K562 (cell line): Measurements from ENCODE around the gene CTNNA3. TPM values are rescaled to one million over a fixed set of nuclear protein-coding genes. Genes with fewer than 3 reads are reported as not detected.

Experiments
- ATAC-seq: fragments of 200-7000 bp; cut with Tn5 transposase; 3 replicates; pipeline ENCODE4 v1.9.1; 2020; ENCODE audit warnings: moderate library complexity
- BruUV-seq: library from RNA; stranded (reverse); fragments of 400-500 nt; replicated peaks from 2 replicates; lab custom pipeline; 2021; lab: Mats Ljungman, UMichigan
- CTCF ChIA-PET: fragments of 300-600 bp; formaldehyde crosslinking; extraction: SDS; loops from one replicate; lab custom pipeline; 2021; ENCODE audit warnings: low intra/inter-chr PET ratio; lab: Yijun Ruan, JAX
- POLR2A ChIA-PET: fragments of 300-600, 350-650 bp; sonication (Branson Sonifier 250); formaldehyde crosslinking; extraction: SDS; loops from one replicate; lab custom pipeline; 2021; ENCODE audit warnings: antibody characterized with exemption, inconsistent platforms; lab: Yijun Ruan, JAX
- DNase-seq, 4 experiments: peaks; one replicate each; pipeline versions ENCODE4 v3.0.0 to v3.0.0-alpha.2; 2011 to 2018; ENCODE audit warnings: low spot score in 3 of 4, mixed read lengths in 3 of 4; ENCODE audit errors: extremely low read depth in 1 of 4
- FAIRE-seq: peaks from 2 replicates; lab custom pipeline; 2011; peaks lifted over from hg19 to GRCh38; lab: Jason Lieb, UNC
- H2AFZ ChIP-seq: 2 replicates; pipeline ENCODE4 v1.6.0; 2011; ENCODE audit warnings: low read depth, low read length, control low read depth, inconsistent platforms
- H3K27ac ChIP-seq: fragments of 200-600 bp; 3 replicates; pipeline ENCODE4 v1.8.0; 2011; ENCODE audit warnings: low read depth, mild to moderate bottlenecking, control low read depth, inconsistent platforms, low read length, moderate library complexity, mixed read lengths; ENCODE audit errors: extremely low read depth
- H3K27me3 ChIP-seq, 2 experiments: fragments of 300-600 bp in 1 of 2; 2 replicates in 1 of 2; 3 replicates in 1 of 2; pipeline versions ENCODE4 v1.6.0 to v1.8.0; 2011; ENCODE audit warnings: inconsistent platforms in 2 of 2, low read length in 2 of 2, mild to moderate bottlenecking in 1 of 2, mixed read lengths in 1 of 2, moderate library complexity in 1 of 2; ENCODE audit not compliant: control insufficient read depth in 2 of 2, insufficient read depth in 2 of 2
- H3K36me3 ChIP-seq: fragments of 300-600 bp; 3 replicates; pipeline ENCODE4 v1.8.0; 2011; ENCODE audit warnings: mild to moderate bottlenecking, low read length, inconsistent platforms; ENCODE audit not compliant: control insufficient read depth, insufficient read depth
- H3K4me1 ChIP-seq, 2 experiments: fragments of 200-600 bp in 1 of 2; replicated peaks in 1 of 2; 2 replicates in 1 of 2; 3 replicates in 1 of 2; pipeline versions ENCODE4 v1.5.1 to v1.8.0; 2011; ENCODE audit warnings: inconsistent platforms in 2 of 2, low read length in 2 of 2, mild to moderate bottlenecking in 1 of 2, mixed read lengths in 1 of 2, moderate library complexity in 1 of 2; ENCODE audit not compliant: control insufficient read depth in 2 of 2, insufficient read depth in 2 of 2
- H3K4me2 ChIP-seq: 2 replicates; pipeline ENCODE4 v1.6.1; 2011; ENCODE audit warnings: low read length, control low read depth, inconsistent platforms, mixed read lengths; ENCODE audit not compliant: insufficient read depth
- H3K4me3 ChIP-seq: fragments of 200-600 bp; sonication (generic), shearing (Covaris generic); 2 replicates; pipeline ENCODE4 v1.5.1; 2016; ENCODE audit warnings: control low read depth, inconsistent platforms
- H3K79me2 ChIP-seq: fragments of 200-600 bp; 3 replicates; pipeline ENCODE4 v1.8.0; 2011; ENCODE audit warnings: low read length, inconsistent platforms; ENCODE audit not compliant: control insufficient read depth, insufficient read depth
- H3K9ac ChIP-seq, 2 experiments: 2 replicates each; pipeline versions ENCODE4 v1.6.0 to v1.6.1; 2011; ENCODE audit warnings: low read depth in 2 of 2, low read length in 2 of 2, control low read depth in 1 of 2, inconsistent platforms in 1 of 2, mild to moderate bottlenecking in 1 of 2, mixed read lengths in 1 of 2; ENCODE audit not compliant: insufficient read depth in 1 of 2
- H3K9me1 ChIP-seq: one replicate; pipeline ENCODE4 v1.6.0; 2011; ENCODE audit warnings: inconsistent platforms, mild to moderate bottlenecking, low read length, moderate library complexity; ENCODE audit not compliant: control insufficient read depth, insufficient read depth
- H3K9me3 ChIP-seq: replicated peaks from 2 replicates; pipeline ENCODE4 v1.5.1; 2011; ENCODE audit warnings: low read depth, low read length, inconsistent platforms; ENCODE audit not compliant: control insufficient read depth, insufficient read depth
- H4K20me1 ChIP-seq: replicated peaks from 2 replicates; pipeline ENCODE4 v1.6.1; 2011; ENCODE audit warnings: low read length, inconsistent platforms, mixed read lengths; ENCODE audit not compliant: control insufficient read depth, insufficient read depth
- CCNT2 ChIP-seq: IDR thresholded peaks from 2 replicates; pipeline ENCODE4 v1.6.1; 2011; ENCODE audit warnings: borderline replicate concordance, low read depth, mild to moderate bottlenecking, moderate library complexity, mixed read lengths, low read length; ENCODE audit not compliant: insufficient read length; ENCODE audit errors: extremely low read depth
- KAT2B ChIP-seq: IDR thresholded peaks from one replicate; pipeline ENCODE4 v1.6.1; 2012; ENCODE audit warnings: low read depth, mild to moderate bottlenecking, control low read depth, inconsistent platforms, low read length, moderate library complexity
- NFIX ChIP-seq: fragments of 250-450 bp; sonication (Bioruptor Pico); IDR thresholded peaks from 2 replicates; pipeline ENCODE4 v1.4.0; 2020; ENCODE audit warnings: low read depth, mild to moderate bottlenecking, moderate library complexity
- RBBP5 ChIP-seq: fragments of 200-600 bp; sonication (generic); IDR thresholded peaks from 2 replicates; pipeline ENCODE4 v1.6.1; 2012; ENCODE audit warnings: borderline replicate concordance, mild to moderate bottlenecking, low read length, control low read depth, inconsistent platforms; ENCODE audit not compliant: insufficient read depth, poor library complexity, severe bottlenecking
- SNRNP70 ChIP-seq: fragments of 200-400 bp; formaldehyde crosslinking; optimal IDR thresholded peaks from 2 replicates; pipeline ENCODE3; 2017; ENCODE audit warnings: low read depth, low read length
- STAG1 ChIP-seq: sonication (generic); formaldehyde crosslinking; IDR thresholded peaks from 2 replicates; pipeline ENCODE4 v1.5.0; 2020; ENCODE audit warnings: missing genetic modification reagents, borderline replicate concordance
- TCF15 ChIP-seq: fragments of 250-450 bp; sonication (Bioruptor Pico); IDR thresholded peaks from 2 replicates; pipeline ENCODE4 v1.8.0; 2022; ENCODE audit warnings: moderate library complexity, mild to moderate bottlenecking, inconsistent platforms
- ZEB2 ChIP-seq: fragments of 450-650 bp; IDR thresholded peaks from 2 replicates; pipeline ENCODE4 v1.6.1; 2016
- ZNF75A ChIP-seq: fragments of 450-650 bp; formaldehyde crosslinking; IDR thresholded peaks from 2 replicates; pipeline ENCODE4 v1.4.0; 2020; ENCODE audit warnings: mild to moderate bottlenecking
- in situ Hi-C: fragments of 300-500 bp; cut with MboI; formaldehyde crosslinking; loops from 4 replicates; pipeline ENCODE4 v1.15.0; 2018; ENCODE audit warnings: inconsistent platforms, mixed read lengths
- intact Hi-C: fragments of 100-400 bp; cut with micrococcal nuclease; formaldehyde crosslinking; loops from 2 replicates; pipeline ENCODE4 v1.14.2; 2022
- polyA plus RNA-seq, 8 experiments: library from polyadenylated mRNA; depleted of rRNA in 4 of 8; stranded (reverse) in 5 of 8; unstranded in 3 of 8; fragments of >200 nt; fragmentation: Nextera tagmentation in 2 of 8; fragmentation: Illumina TruSeq in 1 of 8; extraction: Ambion mirVana in 2 of 8; extraction: Trizol in 1 of 8; gene quantifications; 2 replicates each; pipeline versions ENCODE4 v1.2.1 to v1.2.3, GENCODE V29; 2011 to 2014; ENCODE audit warnings: inconsistent platforms in 1 of 8, missing spikeins in 1 of 8
- total RNA-seq, 7 experiments: library from RNA; depleted of rRNA in 6 of 7; stranded (reverse); fragments of >200 nt in 6 of 7; fragmentation: Illumina TruSeq in 2 of 7; extraction: Trizol in 2 of 7; gene quantifications; 2 replicates each; pipeline versions ENCODE4 v1.2.1 to v1.2.3, GENCODE V29; 2011 to 2021; ENCODE audit warnings: low replicate concordance in 1 of 7

Gene CTNNA3
- total and polyA plus RNA-seq, 9 of the 15 experiments (the other 6 are each of a cell fraction or from before 2014, with no cell fraction given): 0.04 TPM; not detected in 8

DNA sequence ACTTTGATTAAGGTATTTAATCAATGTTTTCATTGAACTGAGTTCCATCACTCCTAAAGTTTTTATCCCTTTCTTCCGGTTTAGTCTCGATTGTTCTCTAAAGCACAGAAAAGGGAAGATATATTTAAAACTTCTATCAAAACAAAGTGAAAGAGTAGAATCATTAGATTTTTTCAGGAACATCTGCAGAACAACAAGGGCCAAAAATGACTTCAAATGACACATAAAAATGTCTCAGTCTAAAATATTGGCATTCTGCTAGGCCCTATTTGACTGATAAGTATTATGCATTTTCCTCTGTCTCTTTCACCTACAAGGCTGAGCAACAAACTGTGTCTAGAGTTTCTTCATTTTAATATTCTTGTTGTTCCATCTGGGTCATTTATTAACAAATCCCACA, 1669.7 kb downstream of the CTNNA3 start (continued):
- TF ChIP-seq RBBP5: no peak
- no peak for TF ChIP-seq TCF15 (CRISPR knock-in tag)
- TF ChIP-seq KAT2B: no peak

- no peak overlapping the region for H3K27ac ChIP-seq
- H3K4me1 ChIP-seq: no peaks in the 10 kb centered on the region
- no peaks in the 10 kb centered on the region for H3K9me3 ChIP-seq
- no peaks in the 10 kb centered on the region for H3K36me3 ChIP-seq
- no peak overlapping the region for H3K4me2 ChIP-seq
- BruUV-seq: no TSS peak
- TF ChIP-seq ZEB2 (no peak), CCNT2 (no peak), NFIX (no peak), ZNF75A (CRISPR knock-in tag) (no peak), STAG1 (no peak), SNRNP70 (no peak)
- H3K4me3 ChIP-seq: no peak overlapping the region
- H3K9me1 ChIP-seq: no peaks in the 10 kb centered on the region
- FAIRE-seq (no peak), ATAC-seq (no peak), DNase-seq (no peak)
- in situ Hi-C loops (no loop called here), intact Hi-C loops (no loop called here)
- ChIA-PET POLR2A (no interaction called here), CTCF (no interaction called here)
- H3K79me2 ChIP-seq: no peaks in the 10 kb centered on the region
- H4K20me1 ChIP-seq: no peaks in the 10 kb centered on the region
- H3K27me3 ChIP-seq: no peaks in the 10 kb centered on the region
- H3K9ac ChIP-seq: no peak overlapping the region
- no peak overlapping the region for H2AFZ ChIP-seq
These were observed 1670.8 kb downstream of the CTNNA3 start for GRCh38 chr10:66025186-66025585.
